Upper lobe of left lung (tissue), 6 donors: ENCODE data around the gene SF3A2. TPM values are rescaled to one million over a fixed set of nuclear protein-coding genes. Genes with fewer than 3 reads are reported as not detected.

ENCODE experiments used
- ATAC-seq, 2 donors: fragments of 200-7000 bp; cut with Tn5 transposase; one replicate each; pipeline ENCODE4 v1.9.1; 2022; ENCODE audit warnings: mild to moderate bottlenecking in 2 of 2, moderate library complexity in 2 of 2; ENCODE audit not compliant: low FRiP score in 2 of 2
- DNase-seq, 2 donors: peaks; one replicate each; pipeline ENCODE4 v3.0.0-alpha.2; 2019 to 2020
- H3K27ac ChIP-seq, 4 donors: fragments of 200-600 bp; sonication (generic); one replicate each; pipeline ENCODE4 v1.5.1; 2016 to 2019
- H3K27me3 ChIP-seq, 4 donors: fragments of 200-600 bp; sonication (generic); one replicate each; pipeline ENCODE4 v1.5.1; 2017 to 2019
- H3K36me3 ChIP-seq, 4 donors: fragments of 200-600 bp; sonication (generic); one replicate each; pipeline ENCODE4 v1.5.1; 2016 to 2019
- H3K4me1 ChIP-seq, 4 donors: fragments of 200-600 bp; sonication (generic); one replicate each; pipeline ENCODE4 v1.5.1; 2018 to 2019
- H3K4me3 ChIP-seq, 4 donors: fragments of 200-600 bp; sonication (generic); one replicate each; pipeline ENCODE4 v1.5.1; 2017 to 2019; ENCODE audit warnings: mild to moderate bottlenecking in 2 of 4, moderate library complexity in 1 of 4
- H3K9me3 ChIP-seq, 4 donors: fragments of 200-600 bp; sonication (generic); one replicate each; pipeline ENCODE4 v1.5.1; 2018 to 2019
- CTCF ChIP-seq, 6 experiments: fragments of 450-650 bp in 4 of 6; fragments of 200-600 bp in 2 of 6; sonication (generic) in 2 of 6; IDR thresholded peaks; one replicate each; pipeline ENCODE4 v1.5.1; 2016 to 2019; ENCODE audit warnings: antibody characterized with exemption in 6 of 6
- EP300 ChIP-seq, 4 donors: sonication (generic); formaldehyde crosslinking; IDR thresholded peaks; one replicate each; pipeline ENCODE4 v1.5.1; 2017; ENCODE audit warnings: antibody characterized with exemption in 4 of 4, control low read depth in 2 of 4
- POLR2A ChIP-seq, 4 donors: fragments of 450-650 bp; IDR thresholded peaks; one replicate each; pipeline ENCODE4 v1.5.1; 2016 to 2017; ENCODE audit warnings: antibody characterized with exemption in 4 of 4, mild to moderate bottlenecking in 2 of 4
- POLR2AphosphoS5 ChIP-seq, 2 donors: sonication (generic); formaldehyde crosslinking; IDR thresholded peaks; one replicate each; pipeline ENCODE4 v1.5.1; 2017; ENCODE audit warnings: antibody characterized with exemption in 2 of 2
- WGBS, 2 donors: methylation state at CpG; one replicate each; pipeline ENCODE4 v1.1.5; 2017 to 2018; 5-methylcytosine and 5-hydroxymethylcytosine counted together
- total RNA-seq, 6 donors: library from RNA; depleted of rRNA in 4 of 6; stranded (reverse); fragments of >200 nt in 4 of 6; gene quantifications; one replicate each; pipeline versions ENCODE4 v1.1.0 to v1.2.1, GENCODE V29; 2016 to 2021
- donor health status: DM: no; HTN: no; CAD: no; lungs with moderate emphysema.
- donor health status: DM: no; HTN: yes; CAD: no; lungs with severe emphysema.

The SF3A2 gene
- total RNA-seq, 6 donors from 2014 or later, result 39.8 to 104 (median 70.7) TPM

- peak overlapping the region in 1 of 4 donors; percentile 4 for H3K4me3 ChIP-seq
- no peaks in the 10 kb centered on the region for H3K27me3 ChIP-seq
- WGBS, 2 donors, result 81% methylated on average over 51 of the region's 74 CpGs; no CpG with 5 or more reads in 1 of the 2 donors
- peak in 1 of 2 donors; percentile 87 for DNase-seq
- peak in 1 of 2 donors; percentile 42 for ATAC-seq
- peak overlapping the region; percentile 18 to 44 (median 28) for H3K27ac ChIP-seq
- peaks cover 45 to 59% (median 51%) of the 10 kb centered on the region in 4 donors for H3K4me1 ChIP-seq
- TF ChIP-seq EP300 (IDR thresholded peaks at IDR 0.05) (no peak), CTCF (IDR thresholded peaks at IDR 0.05) (no peak), POLR2A (IDR thresholded peaks at IDR 0.05) (no peak), POLR2AphosphoS5 (IDR thresholded peaks at IDR 0.05) (no peak)
- no peaks in the 10 kb centered on the region for H3K9me3 ChIP-seq
- H3K36me3 ChIP-seq, result peaks cover 9 to 36% (median 27%) of the 10 kb centered on the region in 4 donors
Observed at GRCh38 chr19:2275588-2276428, 39.2 kb downstream of the SF3A2 start.

DNA sequence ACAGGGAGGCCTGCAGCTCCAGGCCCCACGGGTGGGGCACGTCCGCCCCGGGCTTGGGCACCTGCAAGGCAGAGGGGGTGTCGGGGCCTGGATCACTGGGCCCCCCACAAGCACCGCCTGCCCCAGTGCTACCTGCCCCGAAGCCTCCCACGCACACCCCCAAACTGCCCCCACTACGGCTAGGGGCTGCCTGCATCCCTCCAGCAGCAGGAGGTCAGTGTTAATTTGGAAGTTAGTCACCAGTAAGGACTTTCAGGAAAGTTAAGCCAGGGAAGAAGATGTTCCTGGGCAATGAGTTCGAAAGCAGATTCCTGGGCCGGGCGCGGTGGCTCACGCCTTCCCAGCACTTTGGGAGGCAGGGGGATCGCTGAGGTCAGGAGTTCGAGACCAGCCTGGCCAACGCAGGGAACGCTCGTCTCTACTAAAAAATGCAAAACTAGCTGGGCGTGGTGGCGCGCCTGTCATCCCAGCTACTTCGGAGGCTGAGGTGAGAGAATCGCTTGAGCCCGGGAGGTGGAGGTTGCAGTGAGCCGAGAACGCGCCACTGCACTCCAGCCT is 39.9 kb downstream of the SF3A2 start:
- no peak for DNase-seq
- WGBS, 2 donors, result 93 to 96% methylated on average over 23 to 24 of the region's 28 CpGs
- no peak overlapping the region for H3K4me3 ChIP-seq

DNA sequence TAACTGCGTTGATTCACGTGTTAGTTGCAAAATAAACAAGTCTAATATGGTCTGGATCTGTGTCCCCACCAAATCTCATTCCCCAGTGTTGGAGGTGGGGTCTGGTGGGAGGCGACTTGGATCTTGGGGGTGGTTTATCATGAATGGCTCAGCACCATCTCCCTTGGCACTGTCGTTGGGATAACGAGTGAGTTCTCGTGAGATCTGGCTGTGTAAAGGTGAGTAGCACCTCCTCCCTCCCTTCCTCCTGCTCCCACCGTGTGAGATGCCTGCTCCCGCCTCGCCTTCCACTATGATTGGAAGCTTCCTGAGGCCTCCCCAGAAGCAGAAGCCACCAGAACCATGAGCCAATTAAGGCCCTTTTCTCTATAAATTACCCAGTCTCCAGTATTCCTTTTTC is 40.5 kb downstream of the SF3A2 start:
- no peaks in the 10 kb centered on the region for H3K9me3 ChIP-seq
- no peak for DNase-seq
- H3K27ac ChIP-seq, result no peak overlapping the region
- no peak for ATAC-seq
- H3K4me3 ChIP-seq, result no peak overlapping the region
- peaks cover 9 to 29% (median 19%) of the 10 kb centered on the region in 4 donors for H3K36me3 ChIP-seq
- peaks cover 41 to 55% (median 44%) of the 10 kb centered on the region in 4 donors for H3K4me1 ChIP-seq
- no peaks in the 10 kb centered on the region for H3K27me3 ChIP-seq
- TF ChIP-seq POLR2AphosphoS5 (IDR thresholded peaks at IDR 0.05) (no peak), POLR2A (IDR thresholded peaks at IDR 0.05) (no peak), EP300 (IDR thresholded peaks at IDR 0.05) (no peak), CTCF (IDR thresholded peaks at IDR 0.05) (no peak)
- WGBS, 2 donors, result 75 to 76% methylated on average over 9 of the region's 9 CpGs

More for the DNA sequence above, 39.9 kb downstream of the SF3A2 start:
- no peak overlapping the region for H3K27ac ChIP-seq
- peaks cover 9 to 35% (median 25%) of the 10 kb centered on the region in 4 donors for H3K36me3 ChIP-seq
- peaks cover 41 to 55% (median 46%) of the 10 kb centered on the region in 4 donors for H3K4me1 ChIP-seq
- H3K27me3 ChIP-seq, result no peaks in the 10 kb centered on the region
- TF ChIP-seq CTCF (IDR thresholded peaks at IDR 0.05), result no peak
- no peak for TF ChIP-seq POLR2A (IDR thresholded peaks at IDR 0.05)
- TF ChIP-seq POLR2AphosphoS5 (IDR thresholded peaks at IDR 0.05), result no peak
- TF ChIP-seq EP300 (IDR thresholded peaks at IDR 0.05), result no peak
- H3K9me3 ChIP-seq, result no peaks in the 10 kb centered on the region
- no peak for ATAC-seq

- no peaks in the 10 kb centered on the region for H3K27me3 ChIP-seq
- no peak for TF ChIP-seq POLR2A (IDR thresholded peaks at IDR 0.05)
- no peak for TF ChIP-seq CTCF (IDR thresholded peaks at IDR 0.05)
- no peak for TF ChIP-seq EP300 (IDR thresholded peaks at IDR 0.05)
- TF ChIP-seq POLR2AphosphoS5 (IDR thresholded peaks at IDR 0.05), result no peak
- H3K36me3 ChIP-seq, result peaks cover 0 to 15% (median 8%) of the 10 kb centered on the region in 4 donors
- H3K4me3 ChIP-seq, result no peak overlapping the region
- ATAC-seq (no peak), DNase-seq (peak in 1 of 2 donors; percentile 80)
- no peaks in the 10 kb centered on the region for H3K9me3 ChIP-seq
- 87 to 94% methylated on average over 17 to 33 of the region's 33 CpGs for WGBS, 2 donors
- H3K27ac ChIP-seq, result no peak overlapping the region
- peaks cover 29 to 51% (median 38%) of the 10 kb centered on the region in 4 donors for H3K4me1 ChIP-seq
Observed at GRCh38 chr19:2278459-2279158, 42.0 kb downstream of the SF3A2 start.
